GM12878 (cell line): Measurements from ENCODE around the gene CCL15. TPM values are rescaled to one million over a fixed set of nuclear protein-coding genes. Genes with fewer than 3 reads are reported as not detected.

ENCODE experiments used
- ATAC-seq: fragments of 200-7000 bp; cut with Tn5 transposase; 3 replicates; pipeline ENCODE4 v1.9.1; 2020; ENCODE audit warnings: mild to moderate bottlenecking, moderate library complexity
- BruUV-seq: library from RNA; stranded (reverse); fragments of 400-500 nt; replicated peaks from 2 replicates; lab custom pipeline; 2021; lab: Mats Ljungman, UMichigan
- CTCF ChIA-PET: fragments of 300-600 bp; sonication (Branson Sonifier 250); formaldehyde crosslinking; extraction: SDS; loops from one replicate; lab custom pipeline; 2021; ENCODE audit warnings: inconsistent platforms; lab: Yijun Ruan, JAX
- POLR2A ChIA-PET: fragments of 350-600 bp; formaldehyde crosslinking; extraction: SDS; loops from one replicate; lab custom pipeline; 2021; ENCODE audit warnings: inconsistent platforms; lab: Charles Lee
- RAD21 ChIA-PET: fragments of 300-600 bp; sonication (Branson Sonifier 250); formaldehyde crosslinking; loops from one replicate; lab custom pipeline; 2023; ENCODE audit warnings: antibody characterized with exemption; ENCODE audit not compliant: unreplicated experiment; lab: Charles Lee
- SMC1A ChIA-PET: fragments of 300-600 bp; sonication (Branson Sonifier 250); formaldehyde crosslinking; loops from one replicate; lab custom pipeline; 2023; ENCODE audit not compliant: unreplicated experiment, uncharacterized antibody; lab: Charles Lee
- DNase-seq: peaks from one replicate; pipeline ENCODE4 v3.0.0-alpha.2; 2011; ENCODE audit warnings: low read depth, low spot score
- FAIRE-seq: peaks from 3 replicates; lab custom pipeline; 2011; peaks lifted over from hg19 to GRCh38; lab: Jason Lieb, UNC
- H2AFZ ChIP-seq: 2 replicates; pipeline ENCODE4 v1.6.0; 2011; ENCODE audit warnings: low read depth, low read length, control low read depth; ENCODE audit not compliant: control insufficient read depth
- H3K27ac ChIP-seq: 2 replicates; pipeline ENCODE4 v1.5.1; 2011; ENCODE audit warnings: control low read depth; ENCODE audit not compliant: control insufficient read depth, insufficient read depth
- H3K27me3 ChIP-seq, 2 experiments: replicated peaks in 1 of 2; 2 replicates each; pipeline versions ENCODE4 v1.6.0 to v1.6.1; 2011; ENCODE audit warnings: low read length in 1 of 2; ENCODE audit not compliant: control insufficient read depth in 2 of 2, insufficient read depth in 2 of 2
- H3K36me3 ChIP-seq, 2 experiments: 2 replicates each; pipeline ENCODE4 v1.5.1; 2011; ENCODE audit warnings: low read length in 1 of 2; ENCODE audit not compliant: control insufficient read depth in 2 of 2, insufficient read depth in 2 of 2
- H3K4me1 ChIP-seq: 2 replicates; pipeline ENCODE4 v1.6.1; 2011; ENCODE audit warnings: mild to moderate bottlenecking, low read length, moderate library complexity, mixed read lengths; ENCODE audit not compliant: control insufficient read depth, insufficient read depth
- H3K4me2 ChIP-seq: 2 replicates; pipeline ENCODE4 v1.6.0; 2011; ENCODE audit warnings: control low read depth; ENCODE audit not compliant: control insufficient read depth, insufficient read depth
- H3K4me3 ChIP-seq: fragments of 200-600 bp; sonication (generic); 2 replicates; pipeline ENCODE4 v1.5.1; 2016
- H3K79me2 ChIP-seq: 2 replicates; pipeline ENCODE4 v1.6.0; 2011; ENCODE audit warnings: low read length; ENCODE audit not compliant: control insufficient read depth, insufficient read depth
- H3K9ac ChIP-seq: 2 replicates; pipeline ENCODE4 v1.8.0; 2011; ENCODE audit warnings: low read length, control low read depth, mixed read lengths; ENCODE audit not compliant: control insufficient read depth, insufficient read depth
- H3K9me3 ChIP-seq: replicated peaks from 3 replicates; pipeline ENCODE4 v1.5.1; 2011; ENCODE audit warnings: mild to moderate bottlenecking, low read length; ENCODE audit not compliant: control insufficient read depth, insufficient read depth
- H4K20me1 ChIP-seq: 2 replicates; pipeline ENCODE4 v1.6.0; 2011; ENCODE audit not compliant: control insufficient read depth, insufficient read depth
- BMI1 ChIP-seq: fragments of 450-650 bp; IDR thresholded peaks from 2 replicates; pipeline ENCODE4 v1.6.1; 2016; ENCODE audit warnings: mild to moderate bottlenecking, moderate library complexity, borderline replicate concordance
- DPF2 ChIP-seq: fragments of 450-650 bp; IDR thresholded peaks from 2 replicates; pipeline ENCODE4 v1.6.1; 2017; ENCODE audit warnings: mild to moderate bottlenecking
- HDAC6 ChIP-seq: fragments of 200-600 bp; sonication (generic); IDR thresholded peaks from one replicate; pipeline ENCODE4 v1.8.0; 2017; ENCODE audit warnings: antibody characterized with exemption; ENCODE audit not compliant: unreplicated experiment
- LARP7 ChIP-seq: fragments of 450-650 bp; IDR thresholded peaks from 2 replicates; pipeline ENCODE4 v1.6.1; 2017; ENCODE audit warnings: mild to moderate bottlenecking
- NR2F1 ChIP-seq: fragments of 450-650 bp; conservative IDR thresholded peaks from 2 replicates; pipeline ENCODE4 v1.6.1; 2017; ENCODE audit warnings: mild to moderate bottlenecking
- STAT1 ChIP-seq: fragments of 450-650 bp; conservative IDR thresholded peaks from 2 replicates; pipeline ENCODE4 v1.6.1; 2014; ENCODE audit warnings: antibody characterized with exemption, mild to moderate bottlenecking
- TAF1 ChIP-seq: IDR thresholded peaks from 2 replicates; pipeline ENCODE4 v1.6.1; 2011; ENCODE audit warnings: mild to moderate bottlenecking, low read depth, low read length, borderline replicate concordance
- ZNF207 ChIP-seq: fragments of 450-650 bp; IDR thresholded peaks from 2 replicates; pipeline ENCODE4 v1.6.1; 2014; ENCODE audit warnings: antibody characterized with exemption, mild to moderate bottlenecking, borderline replicate concordance
- ZNF217 ChIP-seq: fragments of 450-650 bp; IDR thresholded peaks from 2 replicates; pipeline ENCODE4 v1.6.1; 2017; ENCODE audit warnings: antibody characterized with exemption, mild to moderate bottlenecking
- ZNF622 ChIP-seq: fragments of 450-650 bp; IDR thresholded peaks from 2 replicates; pipeline ENCODE4 v1.6.1; 2017; ENCODE audit warnings: mild to moderate bottlenecking, inconsistent platforms
- WGBS: methylation state at CpG from one replicate; pipeline ENCODE4 v1.1.6; 2016; ENCODE audit warnings: low lambda C conversion rate; ENCODE audit not compliant: insufficient replicate concordance, insufficient coverage; ENCODE audit errors: missing lambda C conversion rate; 5-methylcytosine and 5-hydroxymethylcytosine counted together
- in situ Hi-C: fragments of 300-500 bp; cut with MboI; formaldehyde crosslinking; loops from 9 replicates; pipeline ENCODE4 v1.14.3; 2018; ENCODE audit warnings: mixed read lengths
- intact Hi-C: fragments of 100-400 bp; cut with micrococcal nuclease; formaldehyde crosslinking; loops from one replicate; pipeline ENCODE4 v1.14.2; 2022; ENCODE audit not compliant: unreplicated experiment
- polyA plus RNA-seq, 11 experiments: library from polyadenylated mRNA; depleted of rRNA in 4 of 11; unstranded in 6 of 11; stranded (reverse) in 5 of 11; fragments of >200 nt; fragmentation: Nextera tagmentation in 4 of 11; fragmentation: Illumina TruSeq in 1 of 11; extraction: Ambion mirVana in 4 of 11; extraction: Trizol in 1 of 11; gene quantifications; 1 replicate in 1 of 11; 2 replicates in 10 of 11; pipeline versions ENCODE4 v1.2.1 to v1.2.3, GENCODE V29; 2011 to 2016; ENCODE audit warnings: inconsistent platforms in 2 of 11, missing spikeins in 2 of 11, low read depth in 1 of 11
- total RNA-seq, 4 experiments: library from RNA; depleted of rRNA in 3 of 4; stranded (reverse); fragments of >200 nt in 3 of 4; fragmentation: Illumina TruSeq in 1 of 4; extraction: Trizol in 1 of 4; gene quantifications; 2 replicates each; pipeline versions ENCODE4 v1.2.1 to v1.2.3, GENCODE V29; 2013 to 2021

Gene CCL15
- total and polyA plus RNA-seq, 10 of the 15 experiments (the other 5 are each of a cell fraction or from before 2014, with no cell fraction given) = 0.12 TPM; not detected in 9

GRCh38 chr17:36014946-36015345, 13.6 kb upstream of the CCL15 start:
- H3K9ac ChIP-seq = no peak overlapping the region
- no peaks in the 10 kb centered on the region for H3K27me3 ChIP-seq
- H3K79me2 ChIP-seq = no peaks in the 10 kb centered on the region
- no TSS peak for BruUV-seq
- H3K4me3 ChIP-seq = no peak overlapping the region
- DNase-seq (no peak), ATAC-seq (no peak), FAIRE-seq (no peak)
- ChIA-PET POLR2A (no interaction called here), SMC1A (interaction anchor here (1.8 to 2.1 kb wide), 2 partner anchors 10 kb away, joined by 6 to 8 read pairs; no protein-coding TSS in a partner anchor), CTCF (interaction anchor here (0.6 to 0.7 kb wide), 2 partner anchors 46 to 55 kb away, joined by 3 read pairs; no protein-coding TSS in a partner anchor), RAD21 (no interaction called here)
- H4K20me1 ChIP-seq = no peaks in the 10 kb centered on the region
- in situ Hi-C loops (no loop called here), intact Hi-C loops (no loop called here)
- H3K4me1 ChIP-seq = no peaks in the 10 kb centered on the region
- no peak overlapping the region for H2AFZ ChIP-seq
- no peak overlapping the region for H3K27ac ChIP-seq
- 39% methylated on average over 5 of the region's 5 CpGs for WGBS
- no peak overlapping the region for H3K4me2 ChIP-seq
- H3K9me3 ChIP-seq = no peaks in the 10 kb centered on the region; the same call in 2 of the 3 replicates
- no peaks in the 10 kb centered on the region for H3K36me3 ChIP-seq
- TF ChIP-seq STAT1 (no peak), ZNF207 (no peak), LARP7 (no peak), DPF2 (no peak), HDAC6 (no peak), BMI1 (no peak), ZNF622 (no peak)

- H3K4me1 ChIP-seq = no peaks in the 10 kb centered on the region
- ChIA-PET CTCF (interaction anchor here (0.9 to 4.2 kb wide), 8 partner anchors 8 to 138 kb away, joined by 3 to 22 read pairs (median 6); no protein-coding TSS in a partner anchor), RAD21 (interaction anchor here (1.1 kb wide), 1 partner anchor 61 kb away, joined by 3 read pairs; no protein-coding TSS in a partner anchor)
- no peak for TF ChIP-seq TAF1
- TF ChIP-seq ZNF217 = no peak
- TF ChIP-seq LARP7 = no peak
- no peak for TF ChIP-seq NR2F1
- TF ChIP-seq, all 136 proteins: peak for 0
- no peak overlapping the region for H3K27ac ChIP-seq
- DNase-seq = no peak
- H2AFZ ChIP-seq = no peak overlapping the region
- in situ Hi-C loops (no loop called here), intact Hi-C loops (no loop called here)
- H3K4me3 ChIP-seq = no peak overlapping the region
- WGBS = 41% methylated on average over 2 of the region's 2 CpGs
- ChIA-PET POLR2A (no interaction called here), SMC1A (interaction anchor here (0.6 to 1.4 kb wide), 4 partner anchors 24 to 77 kb away, joined by 3 to 5 read pairs (median 4); no protein-coding TSS in a partner anchor)
- H3K9ac ChIP-seq = no peak overlapping the region
- no peak for FAIRE-seq
- H3K9me3 ChIP-seq = peaks cover 4% of the 10 kb centered on the region; the same call in 2 of the 3 replicates
- H3K36me3 ChIP-seq = no peaks in the 10 kb centered on the region
- no TSS peak for BruUV-seq
- no peaks in the 10 kb centered on the region for H3K27me3 ChIP-seq
- H4K20me1 ChIP-seq = no peaks in the 10 kb centered on the region
- no peak for ATAC-seq
- no peak overlapping the region for H3K4me2 ChIP-seq
- H3K79me2 ChIP-seq = no peaks in the 10 kb centered on the region
Observed at GRCh38 chr17:36011201-36011600, 9.8 kb upstream of the CCL15 start.
